HEK293 (cell line): ENCODE results near the gene PYDC1.

Experiments
- CTCF ChIA-PET: fragments of 350-600 bp; formaldehyde crosslinking; extraction: SDS; loops from one replicate; lab custom pipeline; 2021; ENCODE audit warnings: antibody characterized with exemption; lab: Yijun Ruan, JAX
- POLR2A ChIA-PET: fragments of 300-600 bp; formaldehyde crosslinking; extraction: SDS; loops from one replicate; lab custom pipeline; 2020; ENCODE audit warnings: antibody characterized with exemption, inconsistent platforms; lab: Yijun Ruan, JAX
- H3K27ac ChIP-seq: fragments of 200-500 bp; sonication (Bioruptor generic); 2 replicates; pipeline ENCODE4 v1.5.1; 2014; ENCODE audit warnings: low read depth, low read length, control low read depth, inconsistent platforms; ENCODE audit errors: extremely low read depth
- H3K36me3 ChIP-seq, 2 experiments: fragments of 200-500 bp in 1 of 2; sonication (Bioruptor generic) in 1 of 2; 1 replicate in 1 of 2; 2 replicates in 1 of 2; pipeline ENCODE4 v1.5.1; 2014 to 2017; ENCODE audit warnings: inconsistent platforms in 2 of 2, low read length in 2 of 2; ENCODE audit not compliant: control insufficient read depth in 2 of 2, insufficient read depth in 1 of 2
- H3K4me1 ChIP-seq: fragments of 200-500 bp; sonication (Bioruptor generic); 2 replicates; pipeline ENCODE4 v1.5.1; 2014; ENCODE audit warnings: mild to moderate bottlenecking, low read length, inconsistent platforms; ENCODE audit not compliant: control insufficient read depth, insufficient read depth
- H3K4me3 ChIP-seq: 2 replicates; pipeline ENCODE4 v1.5.1; 2011; ENCODE audit warnings: low read depth, mild to moderate bottlenecking, control low read depth, low read length, moderate library complexity
- H3K9me3 ChIP-seq: fragments of 200-500 bp; sonication (Bioruptor generic); 2 replicates; pipeline ENCODE4 v1.5.1; 2014; ENCODE audit warnings: low read depth, low read length, inconsistent platforms; ENCODE audit not compliant: control insufficient read depth, insufficient read depth
- KLF7 ChIP-seq: fragments of 450-650 bp; formaldehyde crosslinking; IDR thresholded peaks from 2 replicates; pipeline ENCODE4 v1.5.1; 2016; ENCODE audit warnings: missing biosample characterization, missing genetic modification characterization, borderline replicate concordance
- SALL2 ChIP-seq: fragments of 450-650 bp; formaldehyde crosslinking; IDR thresholded peaks from 2 replicates; pipeline ENCODE4 v1.5.0; 2017; ENCODE audit warnings: missing biosample characterization, mild to moderate bottlenecking, missing genetic modification characterization, borderline replicate concordance
- SP2 ChIP-seq: fragments of 450-650 bp; formaldehyde crosslinking; IDR thresholded peaks from 2 replicates; pipeline ENCODE4 v1.5.1; 2016; ENCODE audit warnings: missing biosample characterization, missing genetic modification characterization
- ZBTB11 ChIP-seq: fragments of 450-650 bp; formaldehyde crosslinking; conservative IDR thresholded peaks from 2 replicates; pipeline ENCODE4 v1.5.1; 2016; ENCODE audit warnings: low read depth, missing biosample characterization, missing genetic modification characterization
- ZFHX2 ChIP-seq: fragments of 450-650 bp; formaldehyde crosslinking; conservative IDR thresholded peaks from 2 replicates; pipeline ENCODE4 v1.5.1; 2016; ENCODE audit warnings: missing biosample characterization, missing genetic modification characterization
- ZNF18 ChIP-seq: fragments of 450-650 bp; formaldehyde crosslinking; IDR thresholded peaks from 2 replicates; pipeline ENCODE4 v1.5.1; 2016; ENCODE audit warnings: missing biosample characterization, missing genetic modification characterization
- ZNF404 ChIP-seq: fragments of 450-650 bp; formaldehyde crosslinking; IDR thresholded peaks from 2 replicates; pipeline ENCODE4 v1.5.1; 2017; ENCODE audit warnings: missing biosample characterization, missing genetic modification characterization
- ZNF544 ChIP-seq: fragments of 450-650 bp; formaldehyde crosslinking; IDR thresholded peaks from 2 replicates; pipeline ENCODE4 v1.5.0; 2017; ENCODE audit warnings: missing biosample characterization, missing genetic modification characterization
- ZNF624 ChIP-seq: fragments of 450-650 bp; formaldehyde crosslinking; IDR thresholded peaks from 2 replicates; pipeline ENCODE4 v1.5.1; 2017; ENCODE audit warnings: missing biosample characterization, missing genetic modification characterization
- ZNF664 ChIP-seq: fragments of 450-650 bp; formaldehyde crosslinking; IDR thresholded peaks from 2 replicates; pipeline ENCODE4 v1.5.1; 2016; ENCODE audit warnings: missing biosample characterization, missing genetic modification characterization
- ZNF670 ChIP-seq: fragments of 450-650 bp; formaldehyde crosslinking; IDR thresholded peaks from 2 replicates; pipeline ENCODE4 v1.5.1; 2016; ENCODE audit warnings: missing biosample characterization, missing genetic modification characterization, low read depth
- ZNF747 ChIP-seq: fragments of 450-650 bp; formaldehyde crosslinking; IDR thresholded peaks from 2 replicates; pipeline ENCODE4 v1.5.1; 2016; ENCODE audit warnings: missing biosample characterization, missing genetic modification characterization
- ZNF768 ChIP-seq: fragments of 450-650 bp; formaldehyde crosslinking; IDR thresholded peaks from 2 replicates; pipeline ENCODE4 v1.5.1; 2018; ENCODE audit warnings: missing biosample characterization, mild to moderate bottlenecking, missing genetic modification characterization
- TF ChIP-seq, protein P1 (sequence below): fragments of 450-650 bp; formaldehyde crosslinking; IDR thresholded peaks from 2 replicates; pipeline ENCODE4 v1.5.1; 2017; ENCODE audit warnings: missing biosample characterization, missing genetic modification characterization
- TF ChIP-seq, protein P2 (sequence below): sonication (generic); formaldehyde crosslinking; IDR thresholded peaks from 2 replicates; pipeline ENCODE4 v1.8.1; 2022; ENCODE audit warnings: mild to moderate bottlenecking, moderate library complexity, missing genetic modification reagents

Gene PYDC1

DNA sequence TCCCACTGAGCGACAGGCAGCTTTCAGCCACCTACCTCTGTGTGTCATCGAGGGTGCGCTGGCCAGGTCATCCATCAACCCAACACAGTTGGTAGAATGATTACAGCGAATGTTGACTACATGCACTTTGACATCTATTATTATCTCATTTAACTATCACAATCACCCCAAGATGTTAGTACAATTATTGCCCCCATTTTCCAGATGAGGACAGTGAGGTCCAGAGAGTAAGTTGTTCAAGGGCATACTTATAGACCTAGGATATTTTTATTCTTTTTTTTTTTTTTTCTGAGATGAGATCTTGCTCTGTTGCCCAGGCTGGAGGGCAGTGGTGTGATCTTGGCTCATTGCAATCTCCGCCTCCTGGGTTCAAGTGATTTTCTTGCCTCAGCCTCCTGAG, 34.5 kb upstream of the PYDC1 start:
- no peaks in the 10 kb centered on the region for H3K4me1 ChIP-seq
- H3K27ac ChIP-seq = no peak overlapping the region
- ChIA-PET CTCF (interaction anchor here (0.6 kb wide), 1 partner anchor 406 kb away, joined by 3 read pairs; no protein-coding TSS in a partner anchor), POLR2A (no interaction called here)
- TF ChIP-seq SP2 (tag by site-specific recombination) (no peak), ZNF404 (tag by site-specific recombination) (no peak), ZBTB11 (tag by site-specific recombination) (no peak), ZNF664 (tag by site-specific recombination) (peak; percentile 76)
- TF ChIP-seq, protein P1, sequence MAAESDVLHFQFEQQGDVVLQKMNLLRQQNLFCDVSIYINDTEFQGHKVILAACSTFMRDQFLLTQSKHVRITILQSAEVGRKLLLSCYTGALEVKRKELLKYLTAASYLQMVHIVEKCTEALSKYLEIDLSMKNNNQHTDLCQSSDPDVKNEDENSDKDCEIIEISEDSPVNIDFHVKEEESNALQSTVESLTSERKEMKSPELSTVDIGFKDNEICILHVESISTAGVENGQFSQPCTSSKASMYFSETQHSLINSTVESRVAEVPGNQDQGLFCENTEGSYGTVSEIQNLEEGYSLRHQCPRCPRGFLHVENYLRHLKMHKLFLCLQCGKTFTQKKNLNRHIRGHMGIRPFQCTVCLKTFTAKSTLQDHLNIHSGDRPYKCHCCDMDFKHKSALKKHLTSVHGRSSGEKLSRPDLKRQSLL (tag by site-specific recombination) = no peak
- TF ChIP-seq, protein P2, sequence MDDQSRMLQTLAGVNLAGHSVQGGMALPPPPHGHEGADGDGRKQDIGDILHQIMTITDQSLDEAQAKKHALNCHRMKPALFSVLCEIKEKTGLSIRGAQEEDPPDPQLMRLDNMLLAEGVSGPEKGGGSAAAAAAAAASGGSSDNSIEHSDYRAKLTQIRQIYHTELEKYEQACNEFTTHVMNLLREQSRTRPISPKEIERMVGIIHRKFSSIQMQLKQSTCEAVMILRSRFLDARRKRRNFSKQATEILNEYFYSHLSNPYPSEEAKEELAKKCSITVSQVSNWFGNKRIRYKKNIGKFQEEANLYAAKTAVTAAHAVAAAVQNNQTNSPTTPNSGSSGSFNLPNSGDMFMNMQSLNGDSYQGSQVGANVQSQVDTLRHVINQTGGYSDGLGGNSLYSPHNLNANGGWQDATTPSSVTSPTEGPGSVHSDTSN (CRISPR knock-in tag) = no peak
- no peak overlapping the region for H3K4me3 ChIP-seq
- no peaks in the 10 kb centered on the region for H3K36me3 ChIP-seq
- no peaks in the 10 kb centered on the region for H3K9me3 ChIP-seq

- TF ChIP-seq ZNF670 (tag by site-specific recombination) (no peak), KLF7 (tag by site-specific recombination) (no peak), ZFHX2 (tag by site-specific recombination) (no peak), ZNF624 (tag by site-specific recombination) (no peak), SALL2 (tag by site-specific recombination) (no peak), ZNF18 (tag by site-specific recombination) (no peak), ZNF768 (tag by site-specific recombination) (no peak), ZNF544 (tag by site-specific recombination) (no peak), ZBTB11 (tag by site-specific recombination) (no peak), ZNF747 (tag by site-specific recombination) (no peak)
- Histone ChIP-seq H3K9me3 (no peaks in the 10 kb centered on the region), H3K36me3 (no peaks in the 10 kb centered on the region), H3K4me3 (no peak overlapping the region), H3K4me1 (no peaks in the 10 kb centered on the region), H3K27ac (no peak overlapping the region)
- ChIA-PET CTCF (interaction anchor here (0.6 kb wide), 2 partner anchors 135 to 406 kb away, joined by 3 read pairs; no protein-coding TSS in a partner anchor), POLR2A (no interaction called here)
These were observed 33.9 kb upstream of the PYDC1 start for GRCh38 chr16:31250782-31251384.
